AG08395 (cell line): Measurements from ENCODE around the gene MTHFD1L.
"Not testable (repeated sequence)": the region's sequence is repeated elsewhere in the genome, so short reads cannot be mapped to it uniquely, and the experiment has no call there.

Source experiments
- DNase-seq: peaks from one replicate; pipeline ENCODE4 v3.0.0; 2012; ENCODE audit warnings: mixed read lengths, low spot score

MTHFD1L gene

GRCh38 chr6:151123641-151124040 is 258.1 kb downstream of the MTHFD1L start:
- not testable (repeated sequence) for DNase-seq

- not testable (repeated sequence) for DNase-seq
Measured at GRCh38 chr6:151125242-151125641, 259.7 kb downstream of the MTHFD1L start.

GRCh38 chr6:151125651-151126416 is 260.3 kb downstream of the MTHFD1L start:
- DNase-seq, result not testable (repeated sequence)

- not testable (repeated sequence) for DNase-seq
Measured at GRCh38 chr6:151126417-151126724, 260.9 kb downstream of the MTHFD1L start.

GRCh38 chr6:151127133-151127798 is 261.8 kb downstream of the MTHFD1L start:
- DNase-seq, result not testable (repeated sequence)

- DNase-seq, result no peak
Measured at GRCh38 chr6:151128763-151129370, 263.4 kb downstream of the MTHFD1L start.

- DNase-seq, result no peak
Measured at GRCh38 chr6:151130329-151130728, 264.8 kb downstream of the MTHFD1L start.

GRCh38 chr6:151131324-151132007 is 266.0 kb downstream of the MTHFD1L start:
- no peak for DNase-seq

- no peak for DNase-seq
Measured at GRCh38 chr6:151136141-151136755, 270.7 kb downstream of the MTHFD1L start.

- DNase-seq, result no peak
Measured at GRCh38 chr6:151137542-151137941, 272.0 kb downstream of the MTHFD1L start.

GRCh38 chr6:151139524-151139923 is 274.0 kb downstream of the MTHFD1L start:
- no peak for DNase-seq

- DNase-seq, result no peak
Measured at GRCh38 chr6:151140767-151141166, 275.3 kb downstream of the MTHFD1L start.

GRCh38 chr6:151141685-151142084 is 276.2 kb downstream of the MTHFD1L start:
- DNase-seq, result no peak

- no peak for DNase-seq
Measured at GRCh38 chr6:151142676-151143075, 277.2 kb downstream of the MTHFD1L start.

- no peak for DNase-seq
Measured at GRCh38 chr6:151143337-151143736, 277.8 kb downstream of the MTHFD1L start.

GRCh38 chr6:151143806-151144205 is 278.3 kb downstream of the MTHFD1L start:
- DNase-seq, result no peak

GRCh38 chr6:151147118-151147832 is 281.8 kb downstream of the MTHFD1L start:
- no peak for DNase-seq

GRCh38 chr6:151148111-151148510 is 282.6 kb downstream of the MTHFD1L start:
- DNase-seq, result no peak

GRCh38 chr6:151149793-151150192 is 284.3 kb downstream of the MTHFD1L start:
- no peak for DNase-seq
